Pulmonary artery endothelial cell (primary cell): Measurements from ENCODE around the gene MAGT1. TPM values are rescaled to one million over a fixed set of nuclear protein-coding genes. Genes with fewer than 3 reads are reported as not detected.
"Not testable (repeated sequence)": the region's sequence is repeated elsewhere in the genome, so short reads cannot be mapped to it uniquely, and the experiment has no call there.

Experiments used
- DNase-seq: peaks from one replicate; pipeline ENCODE4 v3.0.0-alpha.2; 2011; ENCODE audit warnings: low read depth, low spot score
- total RNA-seq: library from RNA; depleted of rRNA; stranded (reverse); fragments of >200 nt; gene quantifications from 2 replicates; pipeline ENCODE4 v1.2.3, GENCODE V29; 2014

Gene MAGT1
- total RNA-seq, 1 donor from 2014 or later: 180 TPM

DNA sequence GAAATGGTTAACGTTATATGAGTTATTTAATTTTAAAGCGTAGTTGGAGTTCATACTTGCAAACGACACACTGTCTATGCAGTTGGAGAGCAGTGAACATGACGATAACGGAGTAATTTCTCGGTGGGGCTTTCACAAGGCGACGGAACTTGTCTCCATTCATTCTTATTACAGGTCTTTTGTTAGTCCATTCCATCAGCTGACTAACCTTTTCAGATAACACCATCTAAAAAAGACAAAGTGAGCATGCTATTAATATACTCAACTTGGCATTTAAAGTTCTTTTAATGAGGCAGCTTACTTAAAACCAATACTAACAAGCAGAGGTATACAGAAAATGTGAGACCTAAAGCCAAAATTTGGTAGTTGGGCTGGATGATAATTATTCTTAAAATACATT is 19.9 kb downstream of the MAGT1 start:
- DNase-seq: no peak

DNA sequence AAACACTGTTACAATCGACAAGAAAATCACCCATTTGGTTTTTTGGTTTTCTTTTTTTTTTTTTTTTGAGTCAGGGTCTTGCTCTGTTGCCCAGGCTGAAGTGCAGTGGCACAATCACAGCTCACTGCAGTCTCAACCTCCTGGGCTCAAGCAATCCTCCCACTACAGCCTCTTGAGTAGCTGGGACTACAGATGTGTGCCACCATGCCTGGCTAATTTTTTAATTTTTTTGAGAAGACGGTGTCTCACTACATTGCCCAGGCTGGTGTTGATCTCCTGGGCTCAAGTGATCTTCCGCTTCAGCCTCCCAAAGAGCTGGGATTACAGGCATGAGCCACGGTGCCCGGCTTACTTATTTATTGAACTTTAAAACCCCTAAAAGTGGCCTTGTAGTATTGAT is 63.7 kb downstream of the MAGT1 start:
- DNase-seq: not testable (repeated sequence)

DNA sequence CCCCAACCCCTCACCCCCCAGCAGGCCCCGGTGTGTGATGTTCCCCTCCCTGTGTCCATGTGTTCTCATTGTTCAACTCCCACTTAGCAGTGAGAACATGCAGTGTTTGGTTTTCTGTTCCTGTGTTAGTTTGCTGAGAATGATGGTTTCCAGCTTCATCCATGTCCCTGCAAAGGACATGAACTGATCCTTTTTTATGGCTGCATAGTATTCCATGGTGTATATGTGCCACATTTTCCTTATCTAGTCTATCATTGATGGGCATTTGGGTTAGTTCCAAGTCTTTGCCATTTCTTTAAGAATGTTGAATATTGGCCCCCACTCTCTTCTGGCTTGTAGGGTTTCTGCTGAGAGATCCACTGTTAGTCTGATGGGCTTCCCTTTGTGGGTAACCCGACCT is 73.2 kb downstream of the MAGT1 start:
- DNase-seq: not testable (repeated sequence)

DNA sequence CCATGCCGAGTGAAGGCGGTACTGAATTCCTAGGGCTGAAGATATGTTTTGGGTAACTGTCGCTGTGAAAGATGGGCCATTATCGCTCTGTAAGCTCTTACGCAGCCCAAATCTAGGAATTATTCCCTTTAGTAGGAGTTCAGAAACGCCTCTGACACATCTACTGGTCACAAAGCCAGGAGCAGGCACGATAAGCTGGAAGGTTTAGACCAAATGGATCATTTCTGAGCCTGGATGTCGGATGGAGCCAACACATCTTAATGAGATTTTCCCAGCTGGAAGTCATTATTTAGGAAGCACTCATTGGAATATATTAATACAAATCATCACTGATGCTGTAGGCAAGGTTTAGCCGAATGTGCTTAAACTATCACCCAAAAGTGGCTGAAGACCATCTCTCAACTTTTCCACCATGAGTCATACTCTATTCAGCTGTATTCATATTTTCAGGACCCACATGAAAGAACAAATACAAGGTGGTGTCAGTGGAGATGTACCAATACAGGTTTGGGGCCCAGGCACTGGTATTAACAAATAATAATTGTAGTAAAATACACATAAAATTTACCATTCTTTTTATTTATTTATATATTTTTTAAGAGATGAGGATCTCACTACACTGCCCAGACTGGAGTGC is 75.0 kb downstream of the MAGT1 start:
- DNase-seq: no peak

DNA sequence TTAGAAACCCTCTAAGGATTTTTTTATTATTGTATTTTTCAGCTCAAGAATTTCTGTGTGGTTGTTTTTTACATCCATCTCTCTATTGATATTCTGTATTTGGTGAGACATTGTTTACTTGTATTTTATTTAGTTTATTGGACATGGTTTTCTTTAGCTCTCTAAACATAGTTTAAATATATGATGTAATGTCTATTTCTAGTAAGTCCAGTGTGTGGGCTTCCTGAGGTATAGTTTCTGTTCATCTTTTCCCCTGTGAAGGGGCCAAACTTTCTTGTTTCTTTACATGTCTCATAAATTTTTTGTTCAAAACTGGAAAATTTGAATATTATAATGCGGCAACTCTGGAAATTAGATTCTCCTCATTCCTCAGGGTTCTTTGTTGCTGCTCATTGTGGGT is 81.0 kb downstream of the MAGT1 start:
- no peak for DNase-seq

DNA sequence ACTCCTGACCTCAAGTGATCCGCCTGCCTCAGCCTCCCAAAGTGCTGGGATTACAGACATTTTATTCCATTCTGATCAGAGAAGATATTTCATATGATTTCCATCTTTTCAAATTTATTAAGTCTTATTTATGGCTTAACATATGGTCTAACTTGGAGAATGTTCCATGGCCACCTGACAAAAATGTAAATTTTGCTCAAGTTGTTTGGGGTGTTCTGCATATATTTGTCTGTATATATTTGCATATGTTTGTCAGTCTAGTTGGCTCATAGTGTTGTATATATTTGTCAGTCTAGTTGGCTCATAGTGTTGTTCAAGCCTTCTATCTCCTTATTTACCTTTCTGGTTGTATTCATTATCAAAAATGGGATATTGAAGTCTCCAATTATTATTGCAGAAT is 93.0 kb downstream of the MAGT1 start:
- no peak for DNase-seq

DNA sequence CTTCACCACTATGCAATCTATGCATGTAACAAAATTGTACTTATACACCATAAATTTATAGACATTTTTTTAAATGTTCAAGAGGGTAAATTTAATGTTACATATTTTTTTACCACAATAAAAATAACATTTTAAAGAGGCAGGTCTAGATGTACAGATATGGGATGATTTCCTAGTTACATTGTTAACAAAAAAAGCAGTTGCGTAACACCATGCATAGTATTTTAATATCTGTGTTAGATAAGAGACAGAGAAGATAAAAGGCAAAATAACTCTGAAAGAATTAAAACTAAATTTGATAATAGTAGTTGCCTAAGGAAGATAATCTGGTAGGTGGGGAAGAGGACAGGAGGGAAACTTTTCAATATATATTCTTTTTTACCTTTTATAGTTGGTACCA is 100.1 kb downstream of the MAGT1 start:
- DNase-seq: no peak

DNA sequence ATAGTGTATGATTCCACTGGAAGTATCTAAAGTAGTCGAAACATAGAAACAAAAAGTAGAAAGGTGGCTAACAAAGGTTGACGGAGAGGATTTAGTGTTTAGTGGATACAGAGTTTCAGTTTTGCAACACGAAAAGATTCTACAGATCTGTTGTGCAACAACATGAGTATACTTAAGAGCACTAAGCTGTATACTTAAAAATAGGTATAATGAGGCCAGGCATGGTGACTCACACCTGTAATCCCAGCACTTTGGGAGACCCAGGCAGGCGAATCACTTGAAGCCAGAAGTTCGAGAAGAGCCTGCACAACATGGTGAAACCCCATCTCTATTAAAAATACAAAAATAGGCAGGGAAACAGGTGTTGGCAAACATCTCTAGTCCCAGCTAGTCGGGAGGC is 101.3 kb downstream of the MAGT1 start:
- no peak for DNase-seq

DNA sequence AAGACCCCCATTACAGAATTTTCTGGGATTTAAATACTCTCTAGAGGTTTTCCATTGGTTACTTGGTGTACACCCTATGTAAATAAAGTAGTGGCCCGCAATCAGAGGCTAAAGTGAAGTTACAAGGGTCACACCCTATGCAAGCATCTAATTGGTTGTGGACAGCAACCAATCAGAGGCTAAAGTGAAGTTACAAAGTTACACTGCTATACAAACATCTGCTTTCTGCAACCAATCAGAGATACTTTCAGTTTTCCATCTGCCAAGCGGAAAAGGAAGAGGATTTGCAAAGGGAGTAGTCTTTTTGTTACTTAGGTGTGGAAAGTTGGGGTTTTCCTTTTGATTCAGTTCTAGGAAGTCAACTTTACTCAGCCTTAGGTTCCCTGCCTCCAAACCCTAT is 107.2 kb downstream of the MAGT1 start:
- no peak for DNase-seq

DNA sequence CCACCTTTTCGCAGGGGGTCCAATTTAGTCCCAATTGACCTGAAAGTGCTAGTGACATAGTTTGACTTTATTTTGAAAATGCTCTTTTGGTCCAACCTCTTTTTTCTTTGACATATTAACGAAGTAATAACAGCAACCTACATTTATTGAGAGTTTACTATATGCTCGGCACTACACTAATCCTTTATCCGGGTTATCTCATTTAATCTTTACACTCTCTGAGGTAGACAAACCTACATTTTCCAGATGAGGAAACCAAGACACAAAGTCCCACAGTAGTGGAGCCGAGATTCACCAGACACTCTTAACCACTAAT is 108.9 kb downstream of the MAGT1 start:
- DNase-seq: no peak

DNA sequence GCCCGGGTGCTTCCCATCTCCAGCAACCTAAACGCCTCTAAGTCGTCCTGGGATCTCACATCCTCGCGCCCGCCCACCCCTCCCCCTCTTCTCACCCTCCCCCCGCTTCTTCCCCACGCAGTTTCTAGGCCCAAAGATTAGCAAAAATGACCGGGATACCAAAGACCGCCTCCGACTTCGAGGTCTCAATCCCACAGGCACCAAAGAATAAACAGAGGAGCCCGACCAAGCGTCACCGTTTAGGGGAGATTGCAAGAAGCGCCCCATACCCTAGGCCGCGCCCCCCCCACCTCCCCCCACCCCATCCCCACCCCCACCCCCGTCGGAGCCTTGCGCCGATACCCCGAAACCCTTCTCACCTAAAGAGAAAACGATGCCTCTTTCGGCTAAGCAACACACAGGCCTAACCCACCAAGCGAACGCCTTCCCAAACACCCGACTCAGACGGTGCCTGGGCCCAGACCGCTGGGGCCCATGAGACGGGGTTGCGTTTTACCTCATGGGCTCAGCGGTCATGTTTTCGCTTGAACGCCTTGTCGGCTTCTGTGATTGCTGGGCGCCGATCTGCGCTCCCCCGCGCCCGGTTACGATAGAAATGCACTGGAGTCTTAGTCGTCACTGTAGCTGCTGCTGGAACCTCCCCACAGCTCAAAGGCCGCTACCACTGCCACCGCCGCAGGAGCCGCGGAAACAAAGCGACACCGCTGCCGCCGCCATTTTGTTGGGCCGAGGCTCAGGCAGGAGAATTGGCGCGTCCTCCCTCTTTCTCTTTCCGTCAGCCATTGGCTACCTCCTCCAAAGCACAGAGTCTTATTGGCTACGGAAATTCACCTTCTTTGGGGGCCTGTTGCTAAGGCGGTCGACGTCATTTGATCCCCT is 109.5 kb downstream of the MAGT1 start, which contains the start of gene ATRX:
Gene ATRX (minus strand): TSS at position 731 of the 879 bp plus-strand sequence. CDS start 215 bp downstream, at position 516.
- DNase-seq: peak; percentile 63

DNA sequence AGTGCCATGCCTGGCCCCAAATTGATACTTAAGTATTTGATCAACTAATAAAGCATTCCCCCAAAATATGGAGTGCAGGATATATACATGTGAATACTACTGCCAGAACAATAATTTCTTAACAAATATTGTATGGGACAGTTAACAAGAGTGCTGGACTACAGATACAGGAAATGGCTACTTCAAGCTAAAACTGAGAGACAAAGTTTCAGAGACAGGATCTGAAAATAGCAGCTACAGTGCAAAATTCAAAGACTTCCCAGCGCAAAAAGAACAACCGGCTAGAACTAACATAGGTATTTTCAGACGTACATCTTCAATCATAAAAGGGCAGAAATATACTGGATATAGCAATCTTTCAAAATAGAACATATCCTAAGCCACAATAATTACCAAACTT is 115.5 kb downstream of the MAGT1 start:
- DNase-seq: no peak

DNA sequence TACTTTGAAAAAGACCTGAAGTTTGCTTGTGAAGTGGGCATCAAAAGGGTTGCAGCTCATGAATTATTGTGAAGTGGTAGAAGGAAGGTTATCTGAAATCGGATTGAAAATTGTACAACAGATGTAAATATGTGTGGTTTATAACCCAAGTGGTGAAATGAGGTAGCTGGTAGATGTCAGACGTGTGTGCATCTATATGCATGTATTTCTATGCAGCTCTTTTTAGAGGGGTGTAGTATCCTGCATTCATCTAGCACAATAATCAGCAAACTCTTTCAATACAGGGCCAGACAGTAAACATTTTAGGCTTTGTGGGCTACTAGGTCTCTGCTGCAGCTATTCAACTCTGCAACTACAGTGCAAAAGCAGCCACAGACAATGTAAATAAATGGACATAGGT is 118.6 kb downstream of the MAGT1 start:
- no peak for DNase-seq

Other genes starting within 250 kb of the MAGT1 start
- gene ATRX, start 109.2 kb downstream of the MAGT1 start, total RNA-seq: 71.3 and 92.8 TPM in 2 replicates
- 332 and 450 TPM in 2 replicates for gene COX7B, start 4.0 kb upstream of the MAGT1 start, total RNA-seq
- 11.2 and 11.5 TPM in 2 replicates for gene ATP7A, start 15.3 kb upstream of the MAGT1 start, total RNA-seq
- 0.14 TPM in 1 of 2 replicates, not detected in the other for gene PGAM4, start 74.2 kb upstream of the MAGT1 start, total RNA-seq
- 266 and 283 TPM in 2 replicates for gene PGK1, start 208.8 kb upstream of the MAGT1 start, total RNA-seq
- gene TAF9B, start 244.2 kb upstream of the MAGT1 start, total RNA-seq: 20.2 and 25.9 TPM in 2 replicates